ENCODE measurements around the gene NKX3-2.

- TF ChIP-seq CTCF (IDR thresholded peaks at IDR 0.05): no peak
- no peak for TF ChIP-seq EP300 (IDR thresholded peaks at IDR 0.05)
- TF ChIP-seq POLR2A (IDR thresholded peaks at IDR 0.05): no peak
Observed at GRCh38 chr4:13496605-13497004, 47.7 kb downstream of the NKX3-2 start.
